HG03175 (cell line): Measurements from ENCODE around the gene PRAF2.

ENCODE experiments used
- ATAC-seq: cut with Tn5 transposase; IDR thresholded peaks from one replicate; pipeline ENCODE4 v1.9.1; 2021; ENCODE audit warnings: mild to moderate bottlenecking, moderate library complexity; ENCODE audit not compliant: unreplicated experiment

The PRAF2 gene

DNA sequence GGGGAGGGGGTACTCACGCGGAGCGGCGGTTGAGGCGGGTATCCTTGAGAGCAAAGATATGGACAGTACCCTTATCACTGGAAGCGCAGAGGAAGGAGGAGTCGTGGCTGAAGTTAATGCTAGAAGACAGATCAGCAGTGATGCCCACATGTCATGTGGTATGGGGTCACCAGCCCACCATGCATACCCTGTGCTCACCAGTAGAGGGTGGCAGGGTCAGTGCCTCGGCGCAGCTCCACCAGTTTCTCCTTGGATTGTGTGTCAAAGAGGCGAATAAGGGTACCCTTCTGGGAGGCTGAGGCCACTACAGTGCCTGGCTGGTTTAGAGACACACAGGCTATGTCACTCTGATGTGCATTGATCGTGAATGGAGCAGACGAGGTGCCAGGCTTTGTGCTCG, 1.5 kb upstream of the PRAF2 start:
- no peak for ATAC-seq

DNA sequence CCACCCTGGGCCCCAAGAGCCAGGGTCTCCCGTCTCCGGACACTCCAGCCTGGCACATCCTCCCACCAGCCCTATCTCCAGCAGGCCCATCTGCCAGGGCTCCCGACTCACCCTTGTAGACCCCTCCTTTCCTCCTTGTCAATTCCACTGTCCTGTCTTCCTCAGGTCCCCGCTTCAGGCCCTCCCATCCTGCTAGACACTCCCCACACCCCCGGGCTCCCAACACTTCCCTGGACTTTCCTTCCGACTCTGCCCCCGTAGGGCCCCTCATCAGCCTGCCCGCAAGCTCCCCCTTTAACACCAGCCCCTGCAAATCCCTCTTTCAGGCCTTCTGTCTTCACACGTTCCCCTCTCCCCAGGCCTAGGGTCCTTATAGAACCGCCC, 1.1 kb downstream of the PRAF2 start:
- no peak for ATAC-seq

DNA sequence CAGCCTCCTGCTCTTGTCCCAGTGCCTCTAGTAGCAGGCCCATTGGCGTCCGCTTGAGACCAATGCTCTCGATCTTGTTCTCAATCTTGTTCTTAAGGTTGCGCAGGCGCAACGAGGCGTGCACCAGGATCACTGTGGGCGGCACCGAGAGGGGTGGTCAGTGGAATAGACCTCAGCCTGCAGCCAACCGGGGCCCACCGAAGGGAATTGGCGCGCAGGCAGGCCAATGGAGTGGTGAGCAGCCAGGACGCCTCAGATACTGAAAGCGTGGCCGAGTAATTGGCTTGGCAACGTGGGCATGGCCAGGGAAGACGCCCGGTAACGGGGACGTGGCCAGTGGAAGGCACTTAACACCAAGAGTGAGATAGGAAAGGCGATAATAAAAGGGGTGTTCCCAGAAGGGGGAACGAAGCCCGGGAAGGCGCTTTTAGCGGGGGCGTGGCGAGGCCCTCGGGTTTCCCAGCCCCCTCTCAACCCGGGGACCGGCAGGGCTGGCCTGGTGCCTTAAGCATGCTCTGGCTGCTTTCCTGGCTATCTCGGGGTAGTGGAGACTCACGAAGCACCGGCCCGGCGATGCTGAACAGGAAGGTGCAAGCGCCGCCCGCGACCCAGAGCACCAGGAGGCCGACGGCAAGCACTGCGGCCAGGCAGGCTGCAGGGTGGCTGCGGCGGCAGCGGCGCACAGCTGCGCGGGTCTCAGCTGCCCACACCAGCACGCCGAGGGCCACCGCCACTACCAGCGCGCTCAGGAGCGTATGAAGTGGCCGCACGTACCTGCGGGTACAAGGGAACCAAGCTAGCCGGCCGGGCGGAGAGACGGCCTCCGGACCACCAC, 1.7 kb downstream of the PRAF2 start:
- ATAC-seq: no peak

DNA sequence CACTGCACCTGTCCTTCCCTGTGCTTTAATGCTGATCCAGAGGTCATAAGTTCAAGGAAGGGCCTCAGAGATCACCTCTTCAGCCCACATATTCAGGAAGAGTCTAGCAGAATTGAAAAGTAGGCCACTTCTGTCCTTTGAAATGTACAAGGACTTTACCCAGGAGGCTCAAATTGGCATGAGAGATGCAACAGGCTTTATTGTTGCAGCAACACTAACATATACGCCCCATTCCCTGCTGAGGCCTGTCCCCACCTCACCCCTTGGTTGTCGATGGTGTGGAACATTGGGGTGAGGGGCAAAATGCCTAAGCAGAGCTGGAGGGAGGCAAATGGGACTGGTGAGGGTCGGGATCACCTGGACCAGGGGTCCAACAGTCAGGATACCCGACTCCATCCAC, 2.8 kb downstream of the PRAF2 start:
- no peak for ATAC-seq

DNA sequence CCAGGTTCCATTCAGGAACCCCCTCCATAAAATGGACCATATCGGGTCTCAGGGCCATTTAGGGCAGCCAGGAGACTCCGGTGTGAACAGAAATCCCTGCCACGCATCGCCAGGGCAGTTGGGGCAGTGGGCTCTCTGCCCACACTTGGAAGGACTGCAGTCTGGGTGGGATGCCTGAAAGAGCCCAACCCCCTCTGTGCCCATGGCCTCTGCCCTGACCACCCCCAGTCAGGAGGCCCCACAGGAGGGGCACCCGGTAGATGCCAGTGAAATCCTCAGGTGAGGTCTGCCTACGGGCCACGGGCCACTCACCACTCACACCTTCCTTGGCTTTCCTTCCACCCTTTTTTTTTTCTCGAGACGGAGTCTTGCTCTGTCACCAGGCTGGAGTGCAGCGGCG, 4.8 kb downstream of the PRAF2 start:
- ATAC-seq: no peak

DNA sequence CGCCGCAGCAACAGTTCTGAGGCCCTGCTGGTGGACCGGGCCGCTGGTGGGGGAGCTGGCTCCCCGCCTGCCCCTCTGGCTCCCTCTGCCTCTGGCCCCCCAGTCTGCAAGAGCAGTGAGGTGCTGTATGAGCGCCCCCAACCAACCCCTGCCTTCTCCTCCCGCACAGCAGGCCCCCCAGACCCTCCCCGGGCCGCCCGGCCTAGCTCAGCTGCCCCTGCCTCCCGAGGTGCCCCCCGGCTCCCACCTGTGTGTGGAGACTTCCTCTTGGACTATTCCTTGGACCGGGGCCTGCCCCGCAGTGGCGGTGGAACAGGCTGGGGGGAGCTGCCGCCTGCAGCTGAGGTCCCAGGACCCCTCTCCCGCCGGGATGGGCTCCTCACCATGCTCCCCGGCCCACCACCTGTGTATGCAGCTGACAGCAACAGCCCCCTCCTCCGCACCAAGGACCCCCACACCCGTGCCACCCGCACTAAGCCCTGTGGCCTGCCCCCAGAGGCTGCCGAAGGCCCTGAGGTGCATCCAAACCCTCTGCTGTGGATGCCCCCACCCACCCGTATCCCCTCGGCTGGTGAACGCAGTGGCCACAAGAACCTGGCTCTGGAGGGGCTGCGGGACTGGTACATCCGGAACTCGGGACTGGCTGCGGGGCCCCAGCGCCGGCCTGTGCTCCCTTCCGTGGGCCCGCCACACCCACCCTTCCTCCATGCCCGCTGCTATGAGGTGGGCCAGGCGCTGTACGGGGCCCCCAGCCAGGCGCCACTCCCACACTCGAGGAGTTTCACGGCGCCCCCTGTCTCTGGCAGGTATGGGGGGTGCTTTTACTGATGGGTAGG, 6.3 kb downstream of the PRAF2 start:
- no peak for ATAC-seq

DNA sequence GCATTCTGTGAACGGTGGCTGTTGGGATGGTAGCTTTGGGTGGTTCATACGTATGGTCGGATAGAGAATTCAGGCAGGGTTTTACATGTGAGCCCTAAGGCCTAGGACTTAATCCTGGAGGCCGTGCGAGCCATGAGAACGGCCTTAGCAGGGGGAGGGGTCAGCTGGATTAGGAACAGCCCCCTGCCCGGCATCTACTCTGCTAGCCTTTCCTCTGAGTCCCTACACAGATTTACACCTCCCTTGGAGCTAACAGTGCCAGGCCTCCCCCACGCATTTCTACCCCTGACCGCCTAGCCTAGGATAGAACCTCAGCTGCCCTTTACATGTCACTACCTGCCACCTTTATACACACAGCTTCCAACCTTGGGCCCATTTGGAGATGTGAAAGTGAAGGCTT, 7.1 kb downstream of the PRAF2 start:
- no peak for ATAC-seq

DNA sequence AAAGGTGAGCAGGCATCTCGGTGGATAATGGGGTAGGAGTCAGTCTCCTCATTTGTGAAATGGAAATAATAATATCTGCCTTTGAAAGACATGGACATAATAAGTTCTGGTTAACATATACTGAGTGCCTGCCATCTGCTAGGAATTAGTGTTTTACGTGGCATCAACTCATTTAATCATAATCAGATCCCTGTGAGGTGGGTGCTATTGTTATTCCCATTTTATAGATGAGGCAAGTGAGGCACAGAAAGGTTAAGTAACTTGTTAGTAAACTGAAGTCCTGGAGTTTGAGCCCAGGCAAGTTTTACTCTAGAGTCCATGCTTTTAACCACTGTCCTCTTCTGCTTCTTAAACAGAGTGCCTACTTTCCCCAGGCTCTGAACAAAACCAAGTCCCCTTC, 7.5 kb downstream of the PRAF2 start:
- ATAC-seq: no peak

DNA sequence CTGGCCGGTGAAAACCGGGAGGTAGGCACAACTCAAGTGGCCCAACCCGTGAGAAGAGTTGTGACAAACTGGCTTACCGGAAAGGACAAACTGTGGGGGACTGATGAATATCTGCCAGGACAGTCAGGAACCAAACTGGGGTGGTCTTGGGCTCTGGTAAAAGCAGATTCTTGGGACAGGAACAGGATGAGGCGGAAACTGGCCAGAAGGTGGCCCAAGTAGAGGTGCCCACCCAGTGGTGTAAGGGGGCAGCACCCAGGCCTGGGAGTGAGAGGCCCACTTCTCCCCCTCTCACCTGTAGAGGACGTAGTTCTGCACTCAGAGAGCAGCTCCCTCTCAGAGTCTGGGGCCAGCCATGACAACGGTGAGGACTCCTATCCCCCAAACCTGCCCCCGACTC, 9.1 kb downstream of the PRAF2 start:
- ATAC-seq: no peak

DNA sequence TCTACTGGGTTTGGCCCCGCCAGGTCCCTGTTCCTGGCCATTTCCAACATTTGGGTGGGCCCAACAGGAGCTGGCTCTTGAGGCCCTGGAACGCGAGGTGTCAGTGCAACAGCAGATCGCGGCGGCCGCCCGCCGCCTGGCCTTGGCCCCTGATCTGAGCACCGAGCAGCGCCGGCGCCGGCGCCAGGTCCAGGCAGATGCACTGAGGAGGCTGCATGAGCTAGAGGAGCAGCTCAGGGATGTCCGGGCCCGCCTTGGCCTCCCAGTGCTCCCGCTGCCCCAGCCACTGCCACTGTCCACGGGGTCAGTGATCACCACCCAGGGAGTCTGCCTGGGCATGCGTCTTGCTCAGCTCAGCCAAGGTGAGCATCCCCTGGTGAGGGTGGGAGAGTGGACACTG, 9.5 kb downstream of the PRAF2 start:
- ATAC-seq: no peak

DNA sequence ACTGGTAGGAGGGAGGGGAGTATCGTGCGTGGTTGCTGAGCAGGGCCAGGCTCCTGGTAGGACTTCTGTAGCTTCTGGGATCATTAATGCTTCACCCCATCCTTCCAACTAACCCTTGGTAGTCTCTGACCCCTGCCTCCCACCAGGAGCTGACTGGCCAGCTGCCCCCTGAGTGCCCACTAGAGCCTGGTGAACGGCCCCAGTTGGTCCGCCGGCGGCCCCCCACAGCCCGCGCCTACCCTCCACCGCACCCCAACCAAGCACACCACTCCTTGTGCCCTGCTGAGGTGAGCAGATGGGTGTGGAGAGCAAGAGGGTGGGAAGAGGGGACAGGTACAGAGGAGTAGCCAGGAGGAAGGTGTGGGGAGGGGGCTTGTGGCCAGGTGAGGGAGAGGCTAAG, 10.1 kb downstream of the PRAF2 start:
- ATAC-seq: no peak

DNA sequence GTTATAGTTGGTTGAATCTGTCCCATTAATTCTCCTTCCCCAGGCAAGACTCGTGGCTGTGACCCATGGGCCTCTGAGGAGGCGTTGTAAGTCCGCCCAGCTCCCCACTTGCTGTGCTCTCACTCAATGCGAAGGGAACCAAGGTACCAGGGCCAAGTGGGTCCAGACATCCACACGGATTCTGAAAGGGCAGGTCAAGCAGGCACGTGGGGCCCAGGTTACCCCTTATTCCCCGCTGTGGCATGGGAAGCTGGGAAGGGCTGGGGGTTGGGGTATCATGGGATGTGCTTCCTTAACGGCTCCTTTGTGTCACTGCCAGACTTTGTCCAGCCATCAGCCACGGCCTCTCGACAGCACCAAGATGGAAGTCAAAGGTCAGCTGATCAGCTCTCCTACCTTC, 11.9 kb downstream of the PRAF2 start:
- no peak for ATAC-seq

DNA sequence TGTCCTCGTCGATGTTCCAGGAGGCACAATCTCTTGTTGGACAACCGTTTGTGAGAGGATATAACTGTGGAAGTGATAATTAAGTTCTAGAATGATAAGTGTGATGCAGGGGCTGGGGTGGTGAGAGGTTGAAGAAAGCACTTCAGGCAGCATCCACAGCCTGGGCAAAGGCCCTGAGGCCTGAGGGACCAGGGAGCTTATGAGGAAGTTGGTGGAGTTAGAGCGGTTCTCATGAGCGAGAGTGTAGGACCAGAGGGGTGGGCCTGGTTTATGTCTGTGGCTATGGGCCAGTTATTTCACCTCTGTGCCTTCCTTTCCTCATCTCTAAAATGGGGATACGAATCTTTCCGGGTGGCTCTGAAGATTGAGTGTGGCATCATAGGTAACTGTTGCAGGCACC, 12.3 kb downstream of the PRAF2 start:
- no peak for ATAC-seq

DNA sequence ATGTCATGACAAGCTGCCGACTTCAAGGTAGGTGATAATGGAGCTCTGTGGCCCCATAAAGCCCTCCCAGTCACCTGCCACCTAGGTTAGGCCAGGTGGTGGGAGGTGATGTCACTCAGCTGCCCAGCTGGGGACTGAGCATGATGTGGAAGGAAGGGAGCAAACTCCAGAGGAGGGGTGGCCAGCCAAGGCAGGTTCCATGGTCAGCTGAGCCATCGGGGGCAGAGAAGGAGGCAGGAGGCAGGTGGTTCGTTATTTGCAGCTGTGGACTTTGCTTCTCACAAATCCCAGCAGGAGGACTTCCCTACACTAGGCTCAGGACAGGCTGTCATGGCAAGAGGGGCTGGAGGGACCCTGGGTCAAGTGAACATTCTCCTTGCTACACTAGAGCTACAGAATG, 12.9 kb downstream of the PRAF2 start:
- ATAC-seq: no peak

DNA sequence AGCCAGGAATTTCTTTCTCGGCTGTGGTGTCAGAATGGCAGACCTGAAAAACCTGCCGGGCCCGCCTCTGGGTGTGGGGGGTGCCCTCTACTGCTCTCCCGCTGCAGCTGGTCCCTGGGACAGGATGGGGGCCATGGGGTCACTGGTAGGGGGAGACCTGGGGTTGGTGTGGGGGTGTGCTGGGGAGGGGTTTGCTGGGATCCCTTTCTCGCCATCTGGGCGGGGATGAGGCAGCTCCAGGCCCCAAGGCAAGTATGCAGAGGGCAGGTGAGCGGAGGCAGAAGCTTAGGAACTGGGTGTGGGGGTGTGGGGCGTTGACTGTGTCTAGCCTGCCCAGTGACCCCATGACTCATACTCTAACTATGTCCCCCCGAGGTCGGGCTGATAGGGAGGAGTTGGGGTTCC, 14.1 kb downstream of the PRAF2 start:
- ATAC-seq: no peak

DNA sequence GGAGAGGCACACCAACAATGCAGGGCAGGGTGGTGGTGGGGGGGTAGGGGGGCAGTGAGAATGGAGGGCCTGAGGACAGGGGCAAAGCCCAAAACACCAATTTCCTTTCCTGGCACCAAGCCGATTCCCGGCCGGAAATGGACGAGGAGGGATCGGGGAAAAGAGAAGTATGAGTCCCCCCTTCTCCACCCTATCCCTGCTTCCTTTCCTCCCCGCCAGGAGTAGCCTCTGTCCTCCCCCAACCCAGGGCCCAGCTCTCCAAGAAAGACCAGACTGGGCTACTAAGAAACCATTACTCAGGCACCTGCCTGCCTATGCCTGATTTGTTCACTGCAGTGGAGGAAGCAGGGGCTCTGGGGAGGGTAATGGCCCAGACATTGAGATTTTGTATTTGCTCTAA, 14.6 kb downstream of the PRAF2 start:
- ATAC-seq: no peak

DNA sequence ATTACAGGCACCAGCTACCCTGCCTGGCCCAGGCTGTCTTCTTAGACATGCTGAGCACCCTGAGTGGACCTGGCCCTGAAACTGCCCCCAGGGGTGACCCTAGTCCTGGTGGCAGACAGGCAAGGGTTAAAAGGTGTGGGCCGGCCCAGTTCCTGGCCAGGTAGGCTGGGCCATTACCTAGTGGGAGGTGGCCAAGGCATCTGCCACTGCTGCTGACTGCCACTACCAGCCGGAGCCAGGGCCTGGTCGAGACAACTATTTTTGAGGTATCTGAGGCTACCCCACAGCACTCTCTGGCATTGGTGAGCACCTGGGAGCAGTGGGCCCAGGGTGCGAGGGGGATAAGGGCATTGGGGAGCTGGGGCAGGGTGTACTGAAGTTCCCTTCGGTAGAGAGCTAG, 15.0 kb downstream of the PRAF2 start, which contains the start of gene CCDC120:
Gene CCDC120, plus strand, starts transcription at position 206 of the 400 bp plus-strand sequence. CDS start 3,043 bp downstream, outside the sequence.
- no peak for ATAC-seq

DNA sequence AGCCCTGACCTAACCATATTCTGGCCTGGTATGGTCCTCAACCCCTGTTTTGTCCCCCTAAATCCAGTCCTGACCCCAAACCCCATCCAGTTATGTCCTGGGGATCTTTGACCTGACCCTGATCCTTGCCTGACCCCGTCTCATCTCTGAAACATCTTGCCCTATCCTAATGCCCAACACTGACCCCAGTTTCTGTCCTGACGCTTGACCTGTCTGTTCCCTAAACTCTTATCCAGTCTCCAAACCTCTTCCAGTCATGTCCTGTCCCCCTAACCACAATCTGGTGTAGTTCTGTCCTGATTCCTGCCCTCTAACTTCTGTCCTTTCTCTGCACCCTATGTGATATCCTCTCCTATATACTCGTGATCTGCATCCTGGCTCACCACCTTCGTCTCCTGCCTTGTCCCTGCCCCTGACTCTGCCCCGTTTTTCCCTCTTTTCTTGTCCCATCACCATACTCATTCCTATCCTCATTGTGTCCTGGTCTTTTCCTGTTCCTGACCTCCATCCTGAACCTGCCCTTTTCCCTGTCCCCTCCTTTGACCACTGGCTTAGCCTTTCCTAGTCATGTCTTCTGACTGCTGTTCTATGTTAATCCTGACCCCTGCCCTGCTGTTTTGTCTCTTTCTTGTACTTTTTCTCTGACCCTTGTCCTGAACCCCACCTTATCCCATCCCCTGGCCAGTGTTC, 19.6 kb downstream of the PRAF2 start:
- no peak for ATAC-seq

DNA sequence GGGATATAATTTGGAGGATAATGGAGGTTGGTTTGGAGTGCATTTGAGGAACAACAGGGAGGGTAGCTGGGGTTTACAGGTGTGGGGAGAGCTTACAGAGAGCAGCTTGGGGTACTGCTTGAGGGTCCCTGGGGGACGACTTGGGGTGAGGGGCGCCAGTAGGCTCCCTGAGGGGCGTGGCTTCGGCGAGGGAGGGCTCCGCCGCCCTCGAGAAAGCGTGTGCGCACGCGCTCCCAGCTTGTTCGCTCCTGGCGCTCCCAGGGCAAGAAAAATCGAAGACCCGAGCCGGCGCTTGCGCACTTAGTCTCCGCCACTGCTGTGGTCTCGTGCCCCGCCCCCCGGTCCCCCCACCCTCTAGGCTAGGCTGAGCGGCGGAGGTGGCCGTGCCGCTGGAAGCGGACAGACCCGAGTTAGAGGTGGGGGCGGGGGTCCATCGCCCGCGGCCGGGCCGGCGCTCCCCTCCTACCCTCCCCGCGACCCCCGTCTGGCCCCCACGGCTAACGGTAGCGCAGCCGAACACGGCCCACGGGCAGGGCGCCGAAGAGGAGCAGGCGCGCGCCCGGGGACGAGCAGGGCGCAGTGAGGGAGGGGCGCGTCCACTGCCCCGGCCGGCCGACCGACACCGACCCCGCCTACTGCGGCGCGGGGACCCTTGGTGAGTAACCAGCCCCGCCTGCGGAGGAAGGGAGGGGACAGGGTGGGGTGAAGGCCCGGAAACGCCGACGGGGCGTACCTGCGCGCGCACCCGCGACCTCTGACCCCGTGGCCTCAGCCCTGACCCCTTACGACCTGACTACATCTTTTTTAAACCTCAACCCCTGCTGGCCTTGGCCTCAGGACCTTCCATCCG, 20.4 kb downstream of the PRAF2 start:
- no peak for ATAC-seq

DNA sequence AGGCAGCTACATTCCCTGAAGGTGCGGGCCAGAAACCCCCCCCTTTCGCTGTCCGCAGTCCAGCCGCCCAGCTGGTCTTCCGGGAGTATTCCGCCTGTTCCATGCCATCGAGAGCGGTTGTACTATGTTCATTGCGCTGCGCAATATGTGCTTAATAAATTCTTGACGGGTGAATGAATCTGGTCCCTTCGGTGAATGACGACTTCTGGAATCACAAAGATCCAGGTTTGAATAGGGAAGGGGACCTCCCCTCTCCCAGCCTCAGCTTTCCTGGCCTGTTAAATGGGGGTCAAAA, 29.9 kb downstream of the PRAF2 start:
- ATAC-seq: no peak
